ENCODE data around the gene PRICKLE2.
A peak's percentile ranks its signal among the peaks of the same experiment; 100 is the strongest.

The PRICKLE2 gene

DNA sequence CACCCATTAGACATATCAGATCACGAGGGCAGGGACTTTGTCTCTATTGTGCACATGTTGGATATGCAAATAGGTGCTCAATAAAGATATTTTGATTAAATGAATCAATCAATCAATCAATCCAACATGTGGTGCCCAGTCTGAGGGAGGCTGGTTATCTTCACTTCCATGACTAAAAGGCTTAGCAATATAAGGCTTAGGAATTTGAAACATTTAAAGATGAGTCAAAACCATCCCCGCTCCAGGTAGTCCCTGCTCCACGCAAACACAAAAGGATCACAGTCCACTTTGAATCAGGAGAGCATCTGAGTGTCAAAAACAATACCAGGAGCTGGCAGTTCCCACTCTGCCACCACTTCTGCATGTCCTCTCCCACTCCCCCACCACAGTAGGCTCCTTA lies 25.8 kb upstream of the PRICKLE2 start:
- DNase-seq, result no peak

DNA sequence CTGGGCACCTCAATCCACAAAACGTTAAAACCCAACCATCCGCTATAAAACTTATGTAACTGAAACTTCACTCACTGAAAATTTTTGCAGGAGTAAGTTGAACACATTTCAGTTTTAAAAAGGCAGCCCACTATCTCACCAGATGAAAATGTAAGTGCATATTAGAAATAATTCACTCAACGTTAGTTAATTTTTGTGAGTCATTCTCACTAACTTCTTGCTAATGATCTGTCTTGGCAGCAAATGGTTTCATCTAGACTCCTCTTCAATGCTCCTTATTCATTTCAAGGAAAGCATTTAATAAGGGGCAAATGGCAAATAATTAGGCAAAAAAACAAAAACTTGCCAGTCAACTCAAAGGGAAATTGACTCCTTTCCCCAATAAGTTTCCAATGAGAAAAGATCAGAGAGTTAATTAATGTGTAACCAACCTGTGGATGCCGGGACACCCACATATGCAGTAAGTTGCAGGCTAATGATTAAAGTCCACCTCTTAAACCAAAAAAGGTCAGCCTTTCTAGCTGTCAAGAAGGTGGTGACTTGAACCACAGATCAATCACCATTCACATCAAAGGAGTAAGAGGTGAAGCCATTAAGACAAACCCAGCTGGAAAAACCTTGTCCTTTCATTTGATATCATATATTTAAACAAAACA lies 22.9 kb upstream of the PRICKLE2 start:
- DNase-seq, result no peak

DNA sequence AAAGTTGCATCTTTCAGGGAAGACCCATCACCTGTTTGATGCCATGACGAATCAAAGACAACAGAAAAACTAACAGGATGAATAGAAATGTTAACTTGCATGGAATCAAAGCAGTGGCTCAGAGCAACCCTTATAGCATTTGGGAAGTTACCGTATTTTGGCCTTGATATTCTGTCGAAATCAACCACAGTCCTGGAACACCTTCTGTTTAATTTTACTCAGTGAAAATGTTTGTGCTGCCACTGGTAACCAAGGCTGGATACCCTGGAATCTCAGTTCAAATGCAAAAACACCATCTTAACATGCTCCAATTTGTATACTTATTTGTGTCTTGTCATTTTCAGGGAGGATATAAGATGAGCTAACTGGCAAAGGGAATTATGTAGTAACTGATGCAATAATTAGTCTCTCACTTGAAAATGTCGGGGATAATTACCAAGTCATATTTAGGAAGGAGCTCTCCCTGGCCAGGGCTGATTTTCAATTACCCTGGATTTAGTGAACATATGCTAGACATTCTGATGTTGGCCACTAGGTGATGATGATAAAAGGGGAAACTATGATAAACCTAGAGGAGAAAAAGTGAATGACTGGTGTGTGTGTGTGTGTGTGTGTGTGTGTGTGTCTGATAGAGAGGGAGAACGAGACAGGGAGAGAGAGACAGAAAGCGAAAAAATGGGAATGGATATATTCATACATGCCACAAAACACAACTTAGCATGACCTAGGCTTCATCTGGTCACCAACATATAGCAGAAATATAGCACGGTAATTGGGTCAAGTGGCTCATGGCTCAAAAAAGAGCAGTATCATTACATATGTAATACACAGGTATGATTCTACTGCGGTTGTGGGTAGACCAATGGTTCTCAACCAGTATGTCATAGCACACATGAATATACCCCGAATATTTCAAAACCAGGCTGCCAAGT lies 19.0 kb upstream of the PRICKLE2 start:
- peak; percentile 15 for DNase-seq

DNA sequence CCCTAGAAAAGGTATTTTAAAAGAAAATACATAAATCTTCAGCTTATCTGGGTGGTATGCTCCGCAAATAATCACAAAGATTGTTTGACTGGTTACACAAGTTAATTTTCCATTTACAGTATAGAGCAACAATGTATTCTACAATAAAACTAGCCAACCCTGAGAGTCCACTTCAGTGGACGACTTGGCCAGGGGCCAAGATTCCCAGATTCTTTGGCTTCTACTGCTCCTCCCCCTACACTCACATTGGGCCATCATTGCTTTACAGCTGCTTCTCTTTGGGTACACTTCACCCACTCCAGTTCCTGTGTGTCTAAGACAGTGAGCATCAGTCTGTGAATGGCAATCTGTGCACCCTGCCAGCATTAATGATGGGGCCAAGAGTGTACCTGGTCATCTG lies 17.2 kb upstream of the PRICKLE2 start:
- DNase-seq, result no peak

DNA sequence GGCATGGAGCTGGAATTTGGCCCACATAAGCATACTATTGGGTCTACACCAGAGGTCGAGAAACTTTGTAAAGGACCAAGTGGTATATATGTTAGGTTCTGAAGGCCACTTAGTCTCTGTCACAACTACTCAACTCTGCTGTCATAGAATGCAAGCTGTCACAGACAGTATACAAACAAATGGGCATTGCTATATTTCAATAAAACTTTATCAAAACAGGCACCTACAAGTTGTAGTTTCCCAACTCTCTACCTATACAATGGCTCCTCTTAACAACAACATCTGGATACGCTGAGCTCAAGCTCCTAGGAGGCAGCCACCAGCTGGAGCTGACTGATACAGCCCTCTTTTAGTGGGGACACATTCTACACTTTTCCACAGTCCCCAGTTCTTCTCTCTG lies 15.7 kb upstream of the PRICKLE2 start:
- no peak for DNase-seq

DNA sequence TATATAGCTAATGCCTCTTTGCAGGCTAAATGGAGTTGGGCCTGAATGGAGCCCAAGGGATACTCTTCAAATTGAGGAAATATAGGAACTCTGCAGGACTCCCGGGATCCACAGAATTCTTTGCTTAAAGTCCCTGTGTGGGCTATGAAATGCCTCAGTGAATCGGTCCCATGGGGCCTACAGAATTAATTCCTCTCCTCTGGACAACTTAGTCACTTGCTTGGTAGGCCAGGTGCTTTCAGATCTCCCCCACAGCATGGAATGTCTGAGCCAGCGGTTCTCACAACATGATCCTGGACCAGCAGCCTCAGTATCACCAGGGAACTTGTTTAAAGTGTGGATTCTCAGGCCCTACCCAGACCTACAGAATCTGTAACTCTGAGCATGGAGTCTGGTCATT lies 15.1 kb upstream of the PRICKLE2 start:
- no peak for DNase-seq

DNA sequence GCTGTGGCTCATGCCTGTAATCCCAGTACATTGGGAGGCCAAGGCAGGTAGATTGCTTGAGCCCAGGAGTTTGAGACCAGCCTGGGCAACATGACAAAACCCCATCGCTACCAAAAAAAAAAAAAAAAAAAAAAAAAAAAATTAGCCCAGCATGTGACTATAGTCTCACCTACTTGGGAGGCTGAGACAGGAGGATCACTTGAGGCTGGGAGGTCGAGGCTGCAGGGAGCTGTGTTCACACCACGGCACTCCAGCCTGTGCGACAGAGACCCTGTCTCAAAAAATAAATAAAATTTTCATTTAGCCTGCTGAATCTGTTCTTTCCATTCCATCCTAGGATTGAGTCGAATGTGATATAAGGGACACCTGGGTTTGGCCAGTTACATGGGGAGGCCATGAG lies 14.6 kb upstream of the PRICKLE2 start:
- no peak for DNase-seq

DNA sequence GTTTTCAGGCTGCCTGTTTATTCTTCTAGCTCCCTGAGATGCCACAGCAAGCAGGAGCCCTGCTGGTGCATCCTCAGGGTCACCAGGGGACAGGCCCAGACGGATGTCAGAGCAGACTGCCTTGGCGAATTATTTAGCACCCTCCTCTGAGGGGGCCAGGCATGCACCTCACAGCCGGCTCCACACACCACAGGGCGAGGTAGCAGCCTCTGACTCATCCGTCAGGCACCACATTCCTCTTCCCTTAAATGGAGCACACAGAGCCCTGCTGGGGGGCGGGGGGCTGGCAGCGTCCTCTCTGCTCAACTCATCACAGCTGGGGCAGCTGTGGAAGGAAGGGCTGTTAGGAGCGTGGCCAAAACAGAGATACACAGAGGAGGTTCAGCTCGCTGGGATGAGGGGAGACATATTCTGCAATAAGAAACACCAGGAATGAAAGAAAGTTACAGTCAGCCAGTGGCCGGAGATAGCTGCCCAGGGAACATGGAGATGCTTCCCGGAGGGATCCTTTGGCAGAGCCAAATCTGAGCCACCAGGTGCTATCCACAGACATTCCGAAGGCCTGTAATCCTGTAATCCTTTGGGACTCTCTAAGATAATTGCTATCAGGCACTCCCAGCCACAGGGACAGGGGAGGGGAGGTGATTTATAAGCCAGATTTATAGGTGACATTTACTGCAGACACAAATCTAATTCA lies 13.9 kb upstream of the PRICKLE2 start:
- DNase-seq, result peak; percentile 82

DNA sequence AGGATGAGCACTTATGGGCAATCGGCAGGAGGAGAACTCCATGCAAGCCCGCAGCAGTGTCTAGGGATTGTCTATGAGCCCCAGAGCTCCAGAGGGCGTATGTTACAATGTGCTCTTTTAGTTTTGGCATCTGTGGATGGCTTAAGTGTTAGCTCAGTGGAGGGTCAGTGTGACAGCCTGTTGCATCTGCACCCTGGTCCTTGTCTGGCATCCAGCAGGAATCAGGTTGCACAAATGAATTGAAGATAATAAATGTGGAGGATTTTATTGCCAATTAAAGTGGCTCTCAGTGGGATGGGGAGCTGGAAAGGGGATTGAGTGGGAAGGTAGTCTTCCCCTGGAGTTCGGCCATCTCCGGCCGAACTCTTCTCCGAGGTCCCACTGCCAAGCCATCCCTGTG lies 11.8 kb upstream of the PRICKLE2 start:
- no peak for DNase-seq

DNA sequence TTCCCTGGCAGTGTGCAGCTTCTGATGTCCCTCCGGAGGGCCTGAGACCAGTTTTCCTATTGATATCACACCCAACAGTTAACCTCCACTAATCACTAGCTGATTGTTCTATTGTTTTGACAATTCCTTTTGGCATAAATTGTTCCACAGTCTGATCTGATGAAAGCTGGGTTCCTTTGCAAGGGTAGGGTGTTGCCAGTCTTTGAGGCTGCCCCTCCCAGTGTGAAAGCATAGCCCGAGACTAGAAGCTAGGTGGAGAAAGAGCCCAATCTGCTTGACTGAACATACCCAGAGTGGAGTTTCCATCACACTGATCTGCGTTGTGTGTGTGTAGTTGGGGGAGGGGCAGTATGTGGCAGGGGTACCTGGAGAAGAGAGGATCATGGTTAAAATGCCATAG lies 10.3 kb upstream of the PRICKLE2 start:
- DNase-seq, result no peak

DNA sequence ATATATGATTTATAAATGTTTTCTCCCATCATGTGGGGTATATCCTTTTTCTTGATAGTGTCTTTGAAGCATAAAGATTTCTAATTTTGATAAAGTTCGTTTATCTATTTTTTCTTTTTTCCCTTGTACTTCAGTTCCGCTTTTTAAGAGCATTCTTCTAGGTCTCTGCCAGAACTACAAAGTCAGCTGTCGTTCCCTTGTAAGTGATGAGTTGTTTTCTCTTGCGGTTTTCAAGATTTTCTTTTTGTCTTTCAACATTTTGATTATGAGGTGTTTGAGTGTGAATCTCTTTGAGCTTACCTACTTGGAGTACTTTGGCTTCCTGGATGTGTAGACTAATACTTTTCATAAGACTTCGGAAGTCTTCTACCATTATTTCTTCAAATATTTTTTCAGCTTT lies 9.3 kb upstream of the PRICKLE2 start:
- no peak for DNase-seq

DNA sequence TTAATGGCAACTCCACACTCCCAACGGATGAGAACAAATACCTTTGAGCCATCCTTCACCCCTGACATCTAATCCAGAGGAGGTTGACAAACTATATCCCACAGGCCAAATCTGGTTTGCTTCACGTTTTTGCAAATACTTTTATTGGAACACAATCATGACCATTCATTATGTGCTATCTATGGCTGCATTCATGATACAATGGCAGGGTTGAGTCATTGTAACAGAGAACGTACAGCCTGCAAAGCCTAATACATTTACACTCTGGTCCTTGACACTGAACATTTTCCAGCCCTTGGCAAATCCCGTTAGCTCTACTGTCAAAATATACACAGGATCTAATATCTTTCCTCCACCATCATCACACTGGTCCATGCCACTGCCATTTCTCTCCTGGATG lies 7.6 kb upstream of the PRICKLE2 start:
- DNase-seq, result no peak

DNA sequence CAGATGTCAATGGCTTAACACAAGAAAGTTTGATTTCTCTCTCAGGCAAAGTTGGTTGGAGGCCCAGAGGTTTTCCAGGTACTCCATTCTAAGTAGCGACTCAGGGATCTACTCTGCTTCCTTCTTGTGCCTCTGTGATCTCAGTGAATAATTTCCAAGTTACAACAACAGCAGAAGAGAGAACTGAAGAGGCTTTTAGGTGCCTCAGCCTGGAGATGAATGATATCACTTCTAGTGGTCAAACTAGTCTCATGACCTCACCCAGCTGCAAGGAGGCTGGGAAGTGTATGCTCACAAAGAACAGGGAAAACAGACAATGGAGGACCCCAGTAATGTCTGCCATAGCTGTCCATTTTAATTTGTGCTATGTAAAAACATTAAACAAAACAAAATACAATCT lies 4.6 kb upstream of the PRICKLE2 start:
- no peak for DNase-seq

DNA sequence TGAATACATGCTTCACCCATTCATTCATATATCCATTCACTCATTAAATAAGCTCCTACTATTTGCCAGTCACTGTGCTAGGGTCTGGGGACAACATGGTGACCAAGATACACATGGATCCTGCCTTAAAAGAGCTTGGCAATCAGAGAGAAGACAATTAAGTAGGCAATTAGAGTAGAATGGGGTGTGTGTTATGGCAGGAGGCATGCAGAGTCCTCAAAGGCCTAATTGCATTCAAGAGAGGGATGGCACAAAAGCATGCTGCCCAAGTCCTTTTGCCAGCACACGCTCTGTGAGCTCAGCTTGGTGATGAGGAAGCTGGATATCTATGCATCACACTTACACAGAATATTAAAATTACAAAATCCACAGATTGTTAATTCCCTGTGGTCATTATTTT lies 2.8 kb upstream of the PRICKLE2 start:
- DNase-seq, result no peak

DNA sequence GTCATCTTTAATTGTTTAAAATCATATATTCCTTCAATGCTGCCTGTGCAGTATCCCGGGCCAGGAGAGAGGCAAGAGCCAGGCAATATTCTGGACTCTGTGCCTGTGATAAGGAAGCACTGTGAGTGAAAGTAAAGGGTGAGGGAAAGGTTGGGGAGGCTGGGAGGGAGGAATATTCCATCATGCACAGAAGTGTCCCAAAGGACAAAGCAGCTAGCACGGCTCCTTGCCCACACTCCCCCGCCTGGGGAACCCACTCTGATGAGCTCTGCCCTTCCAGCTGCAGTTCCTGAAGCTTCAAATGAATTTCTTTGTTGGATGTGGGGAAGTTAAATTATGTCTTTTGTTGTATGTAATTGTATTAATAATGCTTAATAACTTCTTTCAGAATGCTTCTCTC lies 1.5 kb upstream of the PRICKLE2 start:
- DNase-seq, result no peak

DNA sequence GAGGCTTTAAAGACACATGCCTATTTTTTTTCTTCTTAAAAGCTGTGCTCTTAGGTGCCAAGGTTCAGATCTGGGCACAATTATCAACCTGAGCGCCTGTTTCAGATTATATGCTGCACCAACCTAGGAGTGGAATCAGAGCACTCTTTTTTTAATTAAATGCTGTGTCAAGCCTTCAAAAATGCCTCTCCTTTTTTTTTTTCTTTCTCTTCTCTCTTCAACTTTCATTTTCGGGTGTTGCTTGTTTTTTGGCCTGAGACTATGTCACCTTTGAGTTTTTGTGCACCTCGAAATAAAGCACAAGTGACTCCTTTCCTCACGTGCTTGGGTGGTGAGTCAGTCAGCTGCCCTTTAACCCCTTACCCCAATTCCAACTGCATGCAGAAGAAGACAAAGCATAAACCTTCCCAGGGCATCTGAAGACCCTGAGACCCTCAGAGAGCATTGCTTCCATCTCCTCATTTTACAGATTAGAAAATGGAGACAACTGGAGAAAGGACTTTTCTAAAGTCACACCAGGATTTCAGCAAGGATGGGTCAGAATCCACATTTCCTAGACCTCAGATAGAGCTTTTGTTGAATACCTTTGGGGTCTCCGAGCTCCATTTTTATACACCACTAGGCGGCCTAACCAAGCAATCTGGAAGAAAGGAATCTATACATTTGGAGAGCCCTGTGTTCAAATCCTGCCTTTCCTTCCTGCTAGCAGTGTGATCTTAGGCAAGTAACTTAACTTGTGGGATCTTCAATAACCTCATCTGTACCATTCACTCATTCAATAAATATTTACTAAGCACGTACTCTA lies 631 bp upstream of the PRICKLE2 start:
- DNase-seq, result no peak

DNA sequence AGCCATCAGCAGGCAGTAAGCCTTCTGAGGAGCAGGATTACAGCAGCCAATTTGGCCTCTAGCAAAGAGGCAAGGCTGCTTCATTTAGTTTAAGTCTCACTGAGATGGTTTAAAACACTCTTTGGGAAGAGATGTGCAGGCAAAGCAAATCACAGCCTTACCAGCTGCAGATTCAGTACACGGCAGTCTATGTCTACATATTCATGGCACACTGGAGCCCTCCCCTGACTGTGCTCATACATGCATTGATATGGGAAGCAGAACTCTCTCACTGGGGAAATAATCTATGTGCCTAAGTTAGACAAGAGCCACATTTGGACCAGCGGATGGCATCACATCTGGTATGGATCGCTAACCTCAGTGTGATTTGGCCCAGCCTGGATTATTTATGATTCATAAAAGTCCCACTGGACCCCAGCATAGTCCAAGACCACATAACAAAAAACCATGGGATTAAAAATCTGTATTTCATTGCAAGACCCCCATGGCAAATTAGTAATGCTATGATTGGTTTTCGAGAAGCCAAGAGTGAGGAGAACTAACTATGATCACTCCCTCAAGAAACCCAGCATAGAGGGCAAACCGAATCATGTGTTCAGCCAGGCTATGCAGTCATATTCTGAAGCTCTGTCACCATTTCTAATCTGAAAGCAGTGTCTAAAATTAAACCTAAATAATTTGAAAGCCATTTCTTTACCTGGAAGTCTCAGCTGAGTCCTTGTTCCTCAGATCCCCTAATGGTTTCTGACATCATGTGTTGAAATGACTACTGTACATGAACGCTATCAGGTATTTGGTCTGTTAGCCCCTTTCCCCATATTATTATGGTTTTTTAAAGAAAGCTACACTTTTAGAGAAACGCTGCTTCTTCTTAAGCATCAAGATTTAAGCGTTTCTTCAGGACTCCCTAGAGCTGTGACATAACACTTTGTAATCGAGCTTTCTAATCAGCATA lies 1.2 kb downstream of the PRICKLE2 start:
- no peak for DNase-seq

DNA sequence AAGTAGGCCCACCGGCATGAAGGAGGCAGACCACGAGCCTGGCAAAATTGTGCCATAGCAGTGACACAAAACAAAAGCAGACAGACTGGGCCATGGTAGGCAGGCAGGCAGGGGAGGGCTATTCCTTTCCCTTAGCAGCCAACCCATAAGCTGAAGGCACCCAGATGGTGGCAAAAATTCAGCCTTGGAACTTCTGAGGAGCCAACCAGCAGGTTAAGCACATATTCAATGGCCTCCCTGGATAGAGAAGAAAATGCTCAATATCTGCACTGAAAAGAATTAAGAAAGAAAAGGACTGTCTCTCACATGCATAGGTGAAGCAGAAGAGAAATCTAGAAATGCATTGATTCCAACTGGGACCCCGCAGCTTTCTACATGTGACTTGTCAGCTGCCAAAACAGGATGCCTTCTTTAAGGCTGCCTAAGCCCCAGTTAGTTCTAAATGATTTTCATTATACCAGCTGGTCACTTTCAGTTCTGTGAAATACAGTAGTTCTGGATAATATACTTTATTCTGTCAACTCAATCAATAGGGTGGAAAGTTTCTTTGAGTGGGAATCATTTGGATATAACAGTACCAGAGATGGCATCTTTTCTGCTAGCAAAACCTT lies 2.7 kb downstream of the PRICKLE2 start:
- no peak for DNase-seq

DNA sequence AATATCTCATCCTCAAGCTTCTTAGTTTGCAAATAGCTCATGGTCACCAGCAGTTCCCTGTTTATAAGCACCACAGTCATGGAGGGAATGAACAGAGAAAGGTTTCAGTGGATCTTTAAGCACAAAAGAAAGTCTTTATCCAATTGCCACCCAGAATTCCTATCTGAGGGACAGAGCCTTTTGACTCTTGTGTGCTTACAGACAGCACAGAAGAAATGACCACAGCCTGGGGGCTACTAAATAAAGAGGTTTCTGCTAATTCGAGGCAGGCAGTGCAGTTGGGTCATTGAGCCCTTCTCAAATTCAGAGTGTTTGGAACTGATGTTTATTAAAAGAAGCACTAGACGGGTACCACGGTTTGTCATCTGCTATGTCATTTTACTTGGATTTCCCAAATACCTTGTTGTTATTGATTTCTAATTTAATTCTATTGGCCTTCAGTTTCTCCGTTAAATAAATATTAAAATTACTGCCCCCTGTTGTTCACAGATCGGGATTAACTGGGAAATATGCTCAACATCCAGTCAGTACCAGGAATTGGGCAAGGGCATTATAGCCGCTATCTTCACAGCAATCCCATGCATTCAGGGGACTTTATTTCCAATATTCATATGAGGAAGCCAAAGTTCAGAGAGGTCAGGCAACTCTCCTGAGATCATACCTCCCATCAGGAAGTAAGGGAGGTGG lies 3.6 kb downstream of the PRICKLE2 start:
- DNase-seq, result no peak

DNA sequence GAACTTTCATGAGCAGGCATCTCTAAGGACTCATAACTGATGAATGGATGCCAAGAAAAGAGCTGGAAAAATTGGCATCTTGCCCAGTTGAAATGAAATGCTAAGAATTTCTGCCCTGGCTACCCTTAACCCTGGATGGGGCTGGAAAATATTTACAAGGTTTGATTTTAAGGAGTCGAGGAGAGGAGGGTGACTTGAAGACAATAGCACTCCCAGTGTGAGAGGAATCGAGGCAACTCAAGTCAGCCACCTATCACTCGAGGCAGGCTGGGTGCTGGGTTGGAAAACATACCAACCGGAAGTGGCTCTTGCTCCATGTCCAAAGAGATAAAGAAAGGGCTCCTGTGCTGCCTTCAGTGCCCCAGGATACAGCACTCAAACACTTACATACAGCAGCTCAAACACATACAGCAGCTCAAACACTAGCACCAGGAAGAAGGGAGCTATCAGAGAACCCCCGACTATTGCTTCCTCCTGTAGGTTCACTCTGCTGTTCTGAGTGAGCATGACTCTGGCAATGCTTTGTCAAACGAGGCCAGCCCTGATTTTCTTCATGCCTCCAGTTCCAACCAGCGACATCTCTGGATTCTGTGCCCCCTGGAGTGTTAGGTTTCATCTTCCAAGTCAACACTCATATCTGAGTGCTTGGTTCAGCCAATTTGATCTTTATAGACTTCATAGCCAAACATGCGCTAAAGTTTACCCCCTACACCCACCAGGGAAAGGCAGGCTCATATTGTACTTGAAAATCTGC lies 4.9 kb downstream of the PRICKLE2 start:
- DNase-seq, result peak; percentile 12

Measured in NCI-H2171 treated with DMSO at 0.1 percent for 48 hours (cell line).